ENCODE results near the gene LHPP.
A peak's percentile ranks its signal among the peaks of the same experiment; 100 is the strongest.

LHPP gene

GRCh38 chr10:124630551-124630950, 168.9 kb downstream of the LHPP start:
- no peak for DNase-seq

GRCh38 chr10:124632064-124632531, 170.5 kb downstream of the LHPP start:
- DNase-seq: peak; percentile 49 to 50

GRCh38 chr10:124632566-124632965, 170.9 kb downstream of the LHPP start:
- no peak for DNase-seq

GRCh38 chr10:124636271-124636995, 174.8 kb downstream of the LHPP start:
- DNase-seq: no peak

- DNase-seq: no peak
Measured at GRCh38 chr10:124637091-124637700, 175.6 kb downstream of the LHPP start.

- no peak for DNase-seq
Measured at GRCh38 chr10:124637746-124638145, 176.1 kb downstream of the LHPP start.

- DNase-seq: no peak
Measured at GRCh38 chr10:124639206-124639605, 177.6 kb downstream of the LHPP start.

GRCh38 chr10:124639646-124640045, 178.0 kb downstream of the LHPP start:
- no peak for DNase-seq

- DNase-seq: no peak
Measured at GRCh38 chr10:124640056-124640455, 178.4 kb downstream of the LHPP start.

- no peak for DNase-seq
Measured at GRCh38 chr10:124640538-124641231, 179.1 kb downstream of the LHPP start.

- peak; percentile 48 to 54 for DNase-seq
Measured at GRCh38 chr10:124641282-124642087, 179.9 kb downstream of the LHPP start.

- no peak for DNase-seq
Measured at GRCh38 chr10:124642088-124642710, 180.6 kb downstream of the LHPP start.

- DNase-seq: no peak
Measured at GRCh38 chr10:124643330-124644009, 181.8 kb downstream of the LHPP start.

GRCh38 chr10:124644236-124644635, 182.6 kb downstream of the LHPP start:
- DNase-seq: no peak

- no peak for DNase-seq
Measured at GRCh38 chr10:124644771-124645415, 183.3 kb downstream of the LHPP start.

- DNase-seq: no peak
Measured at GRCh38 chr10:124645467-124646095, 184.0 kb downstream of the LHPP start.

- no peak for DNase-seq
Measured at GRCh38 chr10:124646483-124647352, 185.1 kb downstream of the LHPP start.

GRCh38 chr10:124647421-124648130, 186.0 kb downstream of the LHPP start:
- DNase-seq: peak; percentile 66 to 78

- no peak for DNase-seq
Measured at GRCh38 chr10:124648131-124648475, 186.5 kb downstream of the LHPP start.
